Mammary epithelial cell (primary cell): ENCODE results near the gene KCNMA1.

Experiments
- EZH2 ChIP-seq: IDR thresholded peaks from 2 replicates; pipeline ENCODE4 v1.6.1; 2012; ENCODE audit warnings: low read length, inconsistent platforms, borderline replicate concordance
- TF ChIP-seq, protein P1 (sequence below), 2 donors: IDR thresholded peaks in 1 of 2; conservative IDR thresholded peaks in 1 of 2; 2 replicates each; pipeline ENCODE4 v1.5.1; 2011 to 2012; ENCODE audit warnings: inconsistent platforms in 2 of 2, low read length in 2 of 2, mild to moderate bottlenecking in 2 of 2, control low read depth in 1 of 2, low read depth in 1 of 2; ENCODE audit not compliant: insufficient read depth in 1 of 2; ENCODE audit errors: extremely low read depth in 1 of 2

DNA sequence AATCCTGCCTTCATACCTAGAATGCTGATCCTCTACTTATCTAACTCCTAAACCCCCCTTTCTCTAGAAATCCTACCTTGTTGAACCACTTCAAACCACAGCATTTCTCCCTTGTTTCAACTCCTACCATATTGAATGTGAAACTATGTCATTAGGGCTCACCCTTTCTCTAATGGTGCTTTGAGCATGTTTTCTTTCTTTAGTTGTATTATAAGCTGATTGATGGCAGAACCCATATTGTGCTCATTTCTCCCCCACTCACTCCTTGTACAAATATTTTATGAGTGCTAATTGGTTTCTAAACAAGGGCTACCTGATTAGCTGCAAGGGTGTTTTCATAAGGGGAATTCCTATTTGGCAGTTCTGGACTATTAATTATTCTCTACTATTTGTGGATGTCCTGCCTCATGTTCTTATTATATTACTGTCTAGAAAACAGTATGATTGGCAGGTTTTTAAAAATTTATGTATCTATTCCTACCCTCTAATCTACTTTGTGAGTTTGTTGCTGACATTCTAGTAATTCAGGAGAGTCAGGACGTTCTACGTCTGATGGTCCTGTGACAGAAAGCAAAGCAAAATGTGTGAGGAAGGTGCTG, 765.8 kb downstream of the KCNMA1 start:
- TF ChIP-seq, protein P1, sequence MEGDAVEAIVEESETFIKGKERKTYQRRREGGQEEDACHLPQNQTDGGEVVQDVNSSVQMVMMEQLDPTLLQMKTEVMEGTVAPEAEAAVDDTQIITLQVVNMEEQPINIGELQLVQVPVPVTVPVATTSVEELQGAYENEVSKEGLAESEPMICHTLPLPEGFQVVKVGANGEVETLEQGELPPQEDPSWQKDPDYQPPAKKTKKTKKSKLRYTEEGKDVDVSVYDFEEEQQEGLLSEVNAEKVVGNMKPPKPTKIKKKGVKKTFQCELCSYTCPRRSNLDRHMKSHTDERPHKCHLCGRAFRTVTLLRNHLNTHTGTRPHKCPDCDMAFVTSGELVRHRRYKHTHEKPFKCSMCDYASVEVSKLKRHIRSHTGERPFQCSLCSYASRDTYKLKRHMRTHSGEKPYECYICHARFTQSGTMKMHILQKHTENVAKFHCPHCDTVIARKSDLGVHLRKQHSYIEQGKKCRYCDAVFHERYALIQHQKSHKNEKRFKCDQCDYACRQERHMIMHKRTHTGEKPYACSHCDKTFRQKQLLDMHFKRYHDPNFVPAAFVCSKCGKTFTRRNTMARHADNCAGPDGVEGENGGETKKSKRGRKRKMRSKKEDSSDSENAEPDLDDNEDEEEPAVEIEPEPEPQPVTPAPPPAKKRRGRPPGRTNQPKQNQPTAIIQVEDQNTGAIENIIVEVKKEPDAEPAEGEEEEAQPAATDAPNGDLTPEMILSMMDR (conservative IDR thresholded peaks at IDR 0.05 in 1 of 2, IDR thresholded peaks at IDR 0.05 in 1 of 2; ENCODE audit: extremely low read depth in 1 of 2, insufficient read depth in 1 of 2, low read depth in 1 of 2, low read length in 2 of 2) = no peak
- TF ChIP-seq EZH2 = no peak
